Ecto neural progenitor cell (in vitro differentiated cells): Measurements from ENCODE around the gene VPS33B.

Experiments used
- DNase-seq: peaks from one replicate; pipeline ENCODE4 v3.0.0-alpha.2; 2018; ENCODE audit warnings: low spot score

Gene VPS33B

GRCh38 chr15:90949979-90950675, 72.3 kb downstream of the VPS33B start:
- no peak for DNase-seq
